ENCODE results near the gene DMRTB1.
A peak's percentile ranks its signal among the peaks of the same experiment; 100 is the strongest.

DMRTB1 gene

DNA sequence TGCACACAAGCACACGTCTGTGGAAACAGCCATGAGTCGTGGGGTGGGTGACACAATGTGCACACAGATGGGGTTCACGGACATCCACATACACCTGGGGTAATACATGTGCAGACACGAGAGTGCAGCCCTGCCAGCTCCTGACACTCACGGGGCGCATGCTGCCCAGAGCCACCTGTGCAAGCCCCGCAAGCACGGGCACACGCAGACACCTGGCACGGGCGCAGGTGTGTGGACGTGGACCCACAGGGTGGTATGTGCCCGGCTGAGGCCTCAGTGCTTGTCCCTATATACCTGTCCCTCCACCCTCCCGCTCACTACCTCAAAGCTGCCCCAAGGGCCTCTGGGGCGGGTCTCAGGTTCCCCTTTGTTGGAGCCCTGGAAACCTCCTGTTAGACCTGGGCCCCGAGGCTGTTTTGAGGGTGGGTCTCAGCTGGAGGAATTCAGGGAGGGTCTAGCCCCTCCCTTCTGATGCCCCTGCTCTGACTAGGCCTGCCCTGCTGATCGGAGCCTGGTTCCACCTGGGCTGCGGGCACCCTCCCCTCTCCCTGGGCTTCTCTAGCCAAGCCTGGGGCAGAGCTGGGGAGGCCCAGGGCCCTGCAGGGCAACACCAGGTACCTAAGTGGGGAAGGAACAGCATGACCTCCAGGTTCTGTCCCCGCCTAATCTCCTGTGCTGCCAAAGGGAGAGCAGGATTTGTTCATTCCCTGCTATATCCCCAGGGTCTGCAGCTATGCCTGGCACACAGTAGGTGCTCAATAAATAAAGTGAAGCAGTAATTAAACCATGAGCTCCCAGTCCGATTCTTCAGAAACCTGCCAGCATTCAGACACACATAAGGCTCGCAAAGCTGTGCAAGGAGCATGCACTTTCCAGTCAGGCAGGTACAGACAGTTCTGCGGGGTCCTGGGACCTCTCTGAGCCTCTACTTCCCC lies 49.1 kb downstream of the DMRTB1 start:
- no peak for DNase-seq (ENCODE audit: low spot score)

- peak; percentile 91 for DNase-seq (ENCODE audit: low spot score)
Observed at GRCh38 chr1:53508991-53509666, 49.9 kb downstream of the DMRTB1 start.

- no peak for DNase-seq (ENCODE audit: low spot score)
Observed at GRCh38 chr1:53509775-53510174, 50.6 kb downstream of the DMRTB1 start.

GRCh38 chr1:53510215-53510614 lies 51.0 kb downstream of the DMRTB1 start:
- DNase-seq (ENCODE audit: low spot score) = no peak

DNA sequence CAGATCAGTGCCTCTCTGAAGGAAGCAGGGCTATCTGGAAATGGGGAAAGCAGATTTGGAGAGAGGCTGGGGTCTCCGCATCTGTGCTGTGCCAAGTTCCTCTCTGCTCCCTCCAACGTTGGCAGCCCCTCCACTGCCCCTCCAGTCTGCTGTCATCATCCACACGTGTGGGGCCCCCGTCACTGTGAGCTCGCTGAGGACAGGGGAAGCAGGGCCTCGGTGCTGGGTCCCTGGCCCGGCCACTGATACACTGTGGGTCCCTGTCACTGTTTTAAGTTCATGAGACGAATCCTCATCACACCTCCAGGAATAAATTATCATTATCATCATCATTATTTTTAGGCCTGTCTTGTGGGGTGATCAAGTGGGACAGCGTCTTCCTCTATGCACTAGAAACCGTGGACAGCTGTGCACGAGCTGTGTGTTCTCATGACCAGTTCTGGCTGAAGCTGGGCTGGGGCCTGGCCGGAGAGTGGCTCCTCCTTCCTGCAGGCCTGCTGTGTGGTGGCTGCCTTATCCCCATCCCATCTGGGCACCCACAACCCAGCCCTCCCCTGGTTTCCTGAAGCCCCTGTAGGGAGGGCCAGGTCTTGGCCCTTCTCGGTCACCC lies 52.2 kb downstream of the DMRTB1 start:
- no peak for DNase-seq (ENCODE audit: low spot score)

DNA sequence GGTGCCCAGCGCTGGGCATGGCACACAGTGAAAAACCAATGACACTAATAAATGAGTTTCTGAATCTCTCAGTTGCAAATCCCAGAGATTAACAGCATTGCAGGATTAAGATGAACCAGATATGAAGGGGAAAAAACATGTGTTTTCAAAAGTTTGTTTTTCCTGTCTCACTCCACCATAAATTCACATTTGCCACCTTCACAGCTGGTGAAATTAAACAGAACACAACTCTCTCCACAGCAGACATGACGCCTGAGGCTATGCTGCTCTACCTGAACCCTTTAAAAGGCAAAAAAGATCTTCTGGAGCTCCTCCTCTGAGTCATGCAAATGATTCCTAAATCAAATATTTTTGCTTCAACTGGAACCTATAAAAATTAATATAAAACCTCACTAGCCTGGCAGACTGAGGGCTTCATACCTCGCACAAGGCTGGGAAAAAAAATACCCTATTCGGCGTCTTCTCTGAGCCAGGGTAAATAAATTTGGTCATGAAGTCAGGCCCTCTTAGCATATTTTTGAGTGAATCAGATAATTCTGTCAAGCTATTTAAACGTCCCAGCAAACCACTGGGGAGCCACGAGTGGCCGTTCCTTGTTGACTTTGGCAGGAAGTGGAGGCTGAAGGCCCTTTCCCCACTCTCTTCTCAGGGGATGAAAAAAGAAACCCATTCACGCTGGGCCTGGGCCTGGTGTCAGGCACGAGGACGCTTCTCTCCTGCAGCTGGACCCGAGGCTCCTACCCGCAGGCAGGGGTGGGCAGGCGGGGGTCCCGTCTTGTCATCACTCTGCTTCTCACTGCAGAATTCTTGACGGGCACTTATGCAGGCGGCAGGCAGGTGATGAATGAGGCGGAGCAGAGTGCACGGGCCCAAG lies 53.0 kb downstream of the DMRTB1 start:
- peak; percentile 60 for DNase-seq (ENCODE audit: low spot score)

DNA sequence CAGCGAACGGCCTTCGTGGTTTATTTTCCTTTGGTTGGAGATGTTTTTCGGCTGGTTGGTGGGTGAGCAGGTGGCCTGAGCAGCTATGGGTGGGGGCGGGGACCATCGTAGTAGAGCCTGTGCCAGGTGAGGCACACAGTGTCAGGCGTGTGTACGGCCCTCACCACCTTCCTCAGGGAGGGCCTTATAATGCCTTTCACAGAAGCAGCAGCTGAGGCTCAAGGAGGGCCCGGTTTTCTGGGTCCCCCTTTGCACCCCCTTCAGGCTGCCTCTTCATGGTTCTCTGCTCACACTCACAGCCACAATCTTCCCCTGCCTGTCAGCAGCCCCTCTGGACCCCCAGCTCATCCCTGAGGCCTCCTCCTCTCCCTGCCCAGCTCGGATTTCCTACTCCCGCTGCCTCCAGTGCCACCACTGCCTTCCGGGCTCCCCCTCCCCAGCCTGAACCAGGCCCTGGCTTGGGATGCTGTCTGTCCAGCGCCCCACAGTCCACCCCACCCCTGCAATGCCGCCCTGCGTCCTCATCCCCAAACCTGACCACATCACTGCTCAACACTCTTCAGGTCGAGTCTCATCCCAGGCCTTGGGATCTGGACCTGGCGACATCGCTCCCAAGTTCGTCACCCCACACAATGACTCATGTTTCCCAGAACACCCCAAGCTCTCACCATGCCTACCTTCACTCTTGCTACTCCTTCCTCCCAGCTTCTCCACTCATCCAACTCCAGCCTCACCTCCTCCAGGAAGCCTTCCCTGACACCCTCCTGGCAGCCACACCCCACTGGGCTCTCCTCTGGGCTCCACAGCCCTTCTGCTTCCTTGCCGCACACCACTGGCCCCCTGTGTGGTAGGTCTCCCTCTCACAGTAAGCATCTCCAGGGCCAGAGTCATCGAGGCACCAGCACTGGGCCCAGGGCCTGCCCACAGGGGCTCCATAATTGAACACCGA lies 53.9 kb downstream of the DMRTB1 start:
- DNase-seq (ENCODE audit: low spot score) = no peak

GRCh38 chr1:53513846-53514245 lies 54.6 kb downstream of the DMRTB1 start:
- DNase-seq (ENCODE audit: low spot score) = no peak

GRCh38 chr1:53514436-53514835 lies 55.2 kb downstream of the DMRTB1 start:
- DNase-seq (ENCODE audit: low spot score) = no peak

- DNase-seq (ENCODE audit: low spot score) = no peak
Observed at GRCh38 chr1:53516181-53516580, 57.0 kb downstream of the DMRTB1 start.

All from AG20443 (cell line).